Progenitor cell of endocrine pancreas (in vitro differentiated cells): Measurements from ENCODE around the gene NAB1. TPM values are rescaled to one million over a fixed set of nuclear protein-coding genes. Genes with fewer than 3 reads are reported as not detected.
A peak's percentile ranks its signal among the peaks of the same experiment; 100 is the strongest.

Source experiments
- DNase-seq: peaks from one replicate; pipeline ENCODE4 v3.0.0; 2021; ENCODE audit warnings: low spot score; ENCODE audit not compliant: unreplicated experiment
- H3K27ac Mint-ChIP-seq: 2 replicates; pipeline ENCODE4 v1.8.0; 2021; ENCODE audit warnings: mild to moderate bottlenecking, moderate library complexity, mixed read lengths
- H3K27me3 Mint-ChIP-seq: 2 replicates; pipeline ENCODE4 v1.8.0; 2021; ENCODE audit warnings: mixed read lengths
- H3K36me3 Mint-ChIP-seq: 2 replicates; pipeline ENCODE4 v1.8.0; 2022; ENCODE audit warnings: mixed read lengths; ENCODE audit not compliant: insufficient read depth
- H3K4me1 Mint-ChIP-seq: 2 replicates; pipeline ENCODE4 v1.8.0; 2021; ENCODE audit warnings: low read depth, mixed read lengths
- H3K4me3 Mint-ChIP-seq: 2 replicates; pipeline ENCODE4 v1.8.0; 2021; ENCODE audit warnings: low read depth, mild to moderate bottlenecking, moderate library complexity, mixed read lengths
- H3K9me3 Mint-ChIP-seq: 2 replicates; pipeline ENCODE4 v1.8.0; 2021; ENCODE audit warnings: low read depth, mixed read lengths
- CTCF ChIP-seq: fragments of 200-600 bp; sonication (generic); IDR thresholded peaks from one replicate; pipeline ENCODE4 v1.5.0; 2021; ENCODE audit warnings: antibody characterized with exemption, mild to moderate bottlenecking; ENCODE audit not compliant: unreplicated experiment
- total RNA-seq: library from RNA; stranded (reverse); gene quantifications from 2 replicates; pipeline ENCODE4 v1.2.1, GENCODE V29; 2021

NAB1 gene
- total RNA-seq, 1 donor from 2014 or later: 64.1 TPM

- H3K4me3 Mint-ChIP-seq: no peak overlapping the region
- no peaks in the 10 kb centered on the region for H3K36me3 Mint-ChIP-seq
- H3K9me3 Mint-ChIP-seq: peaks cover 7% of the 10 kb centered on the region
- no peak for TF ChIP-seq CTCF
- peaks cover 2% of the 10 kb centered on the region for H3K4me1 Mint-ChIP-seq
- no peak for DNase-seq
- no peaks in the 10 kb centered on the region for H3K27me3 Mint-ChIP-seq
- H3K27ac Mint-ChIP-seq: no peak overlapping the region
These were observed 66.1 kb downstream of the NAB1 start for GRCh38 chr2:190714958-190715357.

- Mint-ChIP-seq H3K27ac (no peak overlapping the region), H3K4me3 (no peak overlapping the region), H3K4me1 (peaks cover 2% of the 10 kb centered on the region), H3K27me3 (no peaks in the 10 kb centered on the region), H3K9me3 (peaks cover 7% of the 10 kb centered on the region), H3K36me3 (no peaks in the 10 kb centered on the region)
- no peak for TF ChIP-seq CTCF
- no peak for DNase-seq
These were observed 67.4 kb downstream of the NAB1 start for GRCh38 chr2:190716176-190716807.

GRCh38 chr2:190717306-190717705 lies 68.4 kb downstream of the NAB1 start:
- no peak for TF ChIP-seq CTCF
- Mint-ChIP-seq H3K27me3 (no peaks in the 10 kb centered on the region), H3K27ac (no peak overlapping the region)

GRCh38 chr2:190717764-190718651 lies 69.1 kb downstream of the NAB1 start:
- Mint-ChIP-seq H3K9me3 (peaks cover 7% of the 10 kb centered on the region), H3K36me3 (no peaks in the 10 kb centered on the region), H3K27ac (no peak overlapping the region), H3K4me3 (no peak overlapping the region), H3K27me3 (no peaks in the 10 kb centered on the region), H3K4me1 (peaks cover 2% of the 10 kb centered on the region)
- DNase-seq: no peak
- no peak for TF ChIP-seq CTCF

More at GRCh38 chr2:190717306-190717705, 68.4 kb downstream of the NAB1 start:
- no peaks in the 10 kb centered on the region for H3K36me3 Mint-ChIP-seq
- H3K4me3 Mint-ChIP-seq: no peak overlapping the region
- no peak for DNase-seq
- H3K4me1 Mint-ChIP-seq: peaks cover 2% of the 10 kb centered on the region
- peaks cover 7% of the 10 kb centered on the region for H3K9me3 Mint-ChIP-seq

- no peaks in the 10 kb centered on the region for H3K27me3 Mint-ChIP-seq
- no peak for TF ChIP-seq CTCF
- H3K4me1 Mint-ChIP-seq: peaks cover 2% of the 10 kb centered on the region
- no peaks in the 10 kb centered on the region for H3K36me3 Mint-ChIP-seq
- DNase-seq: no peak
- H3K9me3 Mint-ChIP-seq: peaks cover 7% of the 10 kb centered on the region
- H3K4me3 Mint-ChIP-seq: no peak overlapping the region
- H3K27ac Mint-ChIP-seq: peak overlapping the region; percentile 31
These were observed 70.0 kb downstream of the NAB1 start for GRCh38 chr2:190718652-190719526.
